Measurements from ENCODE around the gene AUTS2. TPM values are rescaled to one million over a fixed set of nuclear protein-coding genes. Genes with fewer than 3 reads are reported as not detected.

AUTS2 gene
- polyA plus RNA-seq, 3 donors: 0.08 to 0.35 TPM; not detected in 1

DNA sequence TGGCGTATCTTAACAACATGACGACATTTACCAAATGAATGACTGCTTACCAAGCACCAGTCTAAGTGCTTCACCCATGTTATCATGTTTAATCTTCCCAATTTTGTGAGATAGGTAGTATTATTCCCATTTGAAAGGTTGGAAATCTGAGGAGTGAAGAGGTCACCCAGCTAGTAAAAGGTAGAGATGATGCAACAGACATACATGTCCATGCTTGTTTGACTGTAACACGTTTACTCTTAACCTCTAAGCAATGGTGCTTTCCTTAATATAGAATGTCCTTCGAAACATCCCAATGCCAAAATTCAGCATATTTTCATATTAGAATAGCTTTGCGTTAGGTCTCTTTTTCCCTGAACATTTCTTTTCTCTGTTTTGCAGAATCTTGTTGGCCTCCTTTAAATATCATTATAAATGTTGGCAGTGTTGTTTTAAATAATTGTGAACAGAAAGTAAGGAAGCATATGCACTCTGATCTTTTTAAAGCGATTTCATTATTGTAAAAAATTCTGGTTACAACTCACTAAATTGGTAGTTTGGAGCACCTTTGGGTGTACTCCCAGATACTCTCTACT is 722.8 kb downstream of the AUTS2 start:
- H3K27me3 ChIP-seq (ENCODE audit: control insufficient read depth in 2 of 2, insufficient read depth in 2 of 2, low read length in 2 of 2): no peaks in the 10 kb centered on the region
- WGBS (ENCODE audit: insufficient coverage): 100% methylated on average over 2 of the region's 6 CpGs
- H4K20me1 ChIP-seq (ENCODE audit: insufficient read depth, low read length): no peaks in the 10 kb centered on the region
- Mint-ChIP-seq H3K9me3 (peaks cover 0 to 5% (median 2%) of the 10 kb centered on the region in 7 donors), H3K36me3 (no peaks in the 10 kb centered on the region), H3K27me3 (ENCODE audit: low read depth in 3 of 3) (peaks cover 0 to 1% (median 0%) of the 10 kb centered on the region in 3 donors), H3K4me3 (no peak overlapping the region), H3K4me1 (no peaks in the 10 kb centered on the region), H3K27ac (no peak overlapping the region)
- H3K9ac ChIP-seq (ENCODE audit: insufficient read depth, low read length, poor library complexity, severe bottlenecking): no peak overlapping the region
- no peak overlapping the region for H3K4me3 ChIP-seq (replicated peaks in 1 of 3; ENCODE audit: low read depth in 2 of 3, low read length in 3 of 3)
- H3K4me2 ChIP-seq (replicated peaks; ENCODE audit: extremely low read depth, low read length, poor library complexity, severe bottlenecking): no peak overlapping the region
- no peaks in the 10 kb centered on the region for H3K79me2 ChIP-seq (ENCODE audit: insufficient read depth, low read length)
- TF ChIP-seq, protein P1, sequence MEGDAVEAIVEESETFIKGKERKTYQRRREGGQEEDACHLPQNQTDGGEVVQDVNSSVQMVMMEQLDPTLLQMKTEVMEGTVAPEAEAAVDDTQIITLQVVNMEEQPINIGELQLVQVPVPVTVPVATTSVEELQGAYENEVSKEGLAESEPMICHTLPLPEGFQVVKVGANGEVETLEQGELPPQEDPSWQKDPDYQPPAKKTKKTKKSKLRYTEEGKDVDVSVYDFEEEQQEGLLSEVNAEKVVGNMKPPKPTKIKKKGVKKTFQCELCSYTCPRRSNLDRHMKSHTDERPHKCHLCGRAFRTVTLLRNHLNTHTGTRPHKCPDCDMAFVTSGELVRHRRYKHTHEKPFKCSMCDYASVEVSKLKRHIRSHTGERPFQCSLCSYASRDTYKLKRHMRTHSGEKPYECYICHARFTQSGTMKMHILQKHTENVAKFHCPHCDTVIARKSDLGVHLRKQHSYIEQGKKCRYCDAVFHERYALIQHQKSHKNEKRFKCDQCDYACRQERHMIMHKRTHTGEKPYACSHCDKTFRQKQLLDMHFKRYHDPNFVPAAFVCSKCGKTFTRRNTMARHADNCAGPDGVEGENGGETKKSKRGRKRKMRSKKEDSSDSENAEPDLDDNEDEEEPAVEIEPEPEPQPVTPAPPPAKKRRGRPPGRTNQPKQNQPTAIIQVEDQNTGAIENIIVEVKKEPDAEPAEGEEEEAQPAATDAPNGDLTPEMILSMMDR (IDR thresholded peaks at IDR 0.05): no peak
- no peaks in the 10 kb centered on the region for H3K9me3 ChIP-seq (replicated peaks in 1 of 2; ENCODE audit: control insufficient read depth in 1 of 2, insufficient read depth in 1 of 2, low read length in 2 of 2)
- no peak for DNase-seq
- no peak overlapping the region for H2AFZ ChIP-seq (ENCODE audit: insufficient read depth, low read depth, low read length, poor library complexity, severe bottlenecking)
- intact Hi-C loops (cut with micrococcal nuclease): no loop called here
- no peaks in the 10 kb centered on the region for H3K36me3 ChIP-seq (replicated peaks in 1 of 2; ENCODE audit: control insufficient read depth in 1 of 2, insufficient read depth in 2 of 2, low read length in 2 of 2)
- H3K27ac ChIP-seq (ENCODE audit: low read depth in 1 of 2, low read length in 2 of 2): no peak overlapping the region
- H3K4me1 ChIP-seq (ENCODE audit: control insufficient read depth in 1 of 2, insufficient read depth in 2 of 2, low read length in 2 of 2): no peaks in the 10 kb centered on the region

DNA sequence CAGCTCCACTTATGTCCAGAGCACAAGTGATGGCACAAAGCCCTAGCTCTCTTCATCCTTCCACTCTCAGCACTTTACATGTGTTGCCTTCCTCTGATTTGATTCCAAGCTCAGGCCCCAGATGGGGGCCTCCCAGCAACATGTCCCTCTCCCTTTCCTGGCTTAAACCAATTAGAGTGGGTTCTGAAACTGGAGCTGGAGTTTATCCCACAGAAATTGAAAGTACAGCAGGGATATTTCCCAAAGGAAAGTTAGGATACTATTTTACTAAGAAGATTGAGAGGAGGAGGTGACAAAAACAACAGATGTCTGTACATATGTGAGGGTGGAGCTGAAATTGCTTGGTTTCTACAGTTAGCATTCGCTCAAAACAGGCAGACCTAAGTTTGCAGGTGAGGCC is 724.6 kb downstream of the AUTS2 start:
- Histone ChIP-seq H3K4me2 (replicated peaks; ENCODE audit: extremely low read depth, low read length, poor library complexity, severe bottlenecking) (no peak overlapping the region), H3K79me2 (ENCODE audit: insufficient read depth, low read length) (no peaks in the 10 kb centered on the region), H3K9me3 (replicated peaks in 1 of 2; ENCODE audit: control insufficient read depth in 1 of 2, insufficient read depth in 1 of 2, low read length in 2 of 2) (no peaks in the 10 kb centered on the region), H3K4me1 (ENCODE audit: control insufficient read depth in 1 of 2, insufficient read depth in 2 of 2, low read length in 2 of 2) (no peaks in the 10 kb centered on the region), H3K27ac (ENCODE audit: low read depth in 1 of 2, low read length in 2 of 2) (no peak overlapping the region), H3K9ac (ENCODE audit: insufficient read depth, low read length, poor library complexity, severe bottlenecking) (no peak overlapping the region), H3K36me3 (replicated peaks in 1 of 2; ENCODE audit: control insufficient read depth in 1 of 2, insufficient read depth in 2 of 2, low read length in 2 of 2) (no peaks in the 10 kb centered on the region), H3K27me3 (ENCODE audit: control insufficient read depth in 2 of 2, insufficient read depth in 2 of 2, low read length in 2 of 2) (no peaks in the 10 kb centered on the region), H4K20me1 (ENCODE audit: insufficient read depth, low read length) (no peaks in the 10 kb centered on the region), H2AFZ (ENCODE audit: insufficient read depth, low read depth, low read length, poor library complexity, severe bottlenecking) (no peak overlapping the region), H3K4me3 (replicated peaks in 1 of 3; ENCODE audit: low read depth in 2 of 3, low read length in 3 of 3) (no peak overlapping the region)
- intact Hi-C loops (cut with micrococcal nuclease): no loop called here
- H3K27ac Mint-ChIP-seq: no peak overlapping the region
- TF ChIP-seq, protein P1 (IDR thresholded peaks at IDR 0.05): no peak
- H3K4me3 Mint-ChIP-seq: no peak overlapping the region
- H3K4me1 Mint-ChIP-seq: no peaks in the 10 kb centered on the region
- peaks cover 0 to 5% (median 1%) of the 10 kb centered on the region in 7 donors for H3K9me3 Mint-ChIP-seq
- no peaks in the 10 kb centered on the region for H3K36me3 Mint-ChIP-seq
- peaks cover 0 to 1% (median 0%) of the 10 kb centered on the region in 3 donors for H3K27me3 Mint-ChIP-seq (ENCODE audit: low read depth in 3 of 3)
- WGBS (ENCODE audit: insufficient coverage): 80% methylated on average over 1 of the region's 1 CpG
- DNase-seq: no peak

Measured in CD14-positive monocyte (primary cell).